K562 (cell line): ENCODE measurements around the gene LRRC61.

ENCODE experiments used
- TF ChIP-seq, protein P1 (sequence below), 3 experiments: IDR thresholded peaks in 2 of 3; conservative IDR thresholded peaks in 1 of 3; 2 replicates each; pipeline ENCODE4 v1.5.1; 2011 to 2012; ENCODE audit warnings: low read length in 3 of 3, mild to moderate bottlenecking in 3 of 3, control low read depth in 2 of 3, improper control_type of control experiment in 1 of 3, inconsistent platforms in 1 of 3, low read depth in 1 of 3, mixed read lengths in 1 of 3, moderate library complexity in 1 of 3; ENCODE audit not compliant: insufficient read depth in 2 of 3
- TF ChIP-seq, protein P2 (sequence below): fragments of 200-800 bp; sonication (Bioruptor generic); IDR thresholded peaks from 2 replicates; pipeline ENCODE4 v1.6.1; 2017; ENCODE audit warnings: missing genetic modification characterization, missing compliant biosample characterization

DNA sequence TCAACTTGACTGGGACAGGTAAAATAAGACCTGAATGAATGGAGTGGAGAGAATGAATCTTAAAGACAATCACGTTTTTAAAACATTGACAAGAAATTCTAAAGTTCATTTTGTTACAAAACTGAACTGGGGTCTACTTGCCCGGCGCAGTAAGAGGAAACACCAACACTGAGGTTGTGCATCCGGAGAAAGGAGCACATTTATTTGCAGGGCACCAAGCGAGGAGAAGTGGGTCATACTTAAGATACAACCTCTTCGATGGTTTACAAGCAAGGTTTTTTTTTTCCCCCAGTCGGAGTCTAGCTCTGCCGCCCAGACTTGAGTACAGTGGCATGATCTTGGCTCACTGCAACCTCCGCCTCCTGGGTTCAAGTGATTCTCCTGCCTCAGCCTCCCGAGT lies 42.0 kb downstream of the LRRC61 start:
- TF ChIP-seq, protein P1, sequence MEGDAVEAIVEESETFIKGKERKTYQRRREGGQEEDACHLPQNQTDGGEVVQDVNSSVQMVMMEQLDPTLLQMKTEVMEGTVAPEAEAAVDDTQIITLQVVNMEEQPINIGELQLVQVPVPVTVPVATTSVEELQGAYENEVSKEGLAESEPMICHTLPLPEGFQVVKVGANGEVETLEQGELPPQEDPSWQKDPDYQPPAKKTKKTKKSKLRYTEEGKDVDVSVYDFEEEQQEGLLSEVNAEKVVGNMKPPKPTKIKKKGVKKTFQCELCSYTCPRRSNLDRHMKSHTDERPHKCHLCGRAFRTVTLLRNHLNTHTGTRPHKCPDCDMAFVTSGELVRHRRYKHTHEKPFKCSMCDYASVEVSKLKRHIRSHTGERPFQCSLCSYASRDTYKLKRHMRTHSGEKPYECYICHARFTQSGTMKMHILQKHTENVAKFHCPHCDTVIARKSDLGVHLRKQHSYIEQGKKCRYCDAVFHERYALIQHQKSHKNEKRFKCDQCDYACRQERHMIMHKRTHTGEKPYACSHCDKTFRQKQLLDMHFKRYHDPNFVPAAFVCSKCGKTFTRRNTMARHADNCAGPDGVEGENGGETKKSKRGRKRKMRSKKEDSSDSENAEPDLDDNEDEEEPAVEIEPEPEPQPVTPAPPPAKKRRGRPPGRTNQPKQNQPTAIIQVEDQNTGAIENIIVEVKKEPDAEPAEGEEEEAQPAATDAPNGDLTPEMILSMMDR (IDR thresholded peaks at IDR 0.05 in 2 of 3, conservative IDR thresholded peaks at IDR 0.05 in 1 of 3; ENCODE audit: insufficient read depth in 2 of 3, low read depth in 1 of 3, low read length in 3 of 3) = no peak
- TF ChIP-seq, protein P2, sequence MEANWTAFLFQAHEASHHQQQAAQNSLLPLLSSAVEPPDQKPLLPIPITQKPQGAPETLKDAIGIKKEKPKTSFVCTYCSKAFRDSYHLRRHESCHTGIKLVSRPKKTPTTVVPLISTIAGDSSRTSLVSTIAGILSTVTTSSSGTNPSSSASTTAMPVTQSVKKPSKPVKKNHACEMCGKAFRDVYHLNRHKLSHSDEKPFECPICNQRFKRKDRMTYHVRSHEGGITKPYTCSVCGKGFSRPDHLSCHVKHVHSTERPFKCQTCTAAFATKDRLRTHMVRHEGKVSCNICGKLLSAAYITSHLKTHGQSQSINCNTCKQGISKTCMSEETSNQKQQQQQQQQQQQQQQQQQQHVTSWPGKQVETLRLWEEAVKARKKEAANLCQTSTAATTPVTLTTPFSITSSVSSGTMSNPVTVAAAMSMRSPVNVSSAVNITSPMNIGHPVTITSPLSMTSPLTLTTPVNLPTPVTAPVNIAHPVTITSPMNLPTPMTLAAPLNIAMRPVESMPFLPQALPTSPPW (CRISPR knock-in tag) = no peak
